ENCODE data around the gene EPN3.
A peak's percentile ranks its signal among the peaks of the same experiment; 100 is the strongest.

Gene EPN3

DNA sequence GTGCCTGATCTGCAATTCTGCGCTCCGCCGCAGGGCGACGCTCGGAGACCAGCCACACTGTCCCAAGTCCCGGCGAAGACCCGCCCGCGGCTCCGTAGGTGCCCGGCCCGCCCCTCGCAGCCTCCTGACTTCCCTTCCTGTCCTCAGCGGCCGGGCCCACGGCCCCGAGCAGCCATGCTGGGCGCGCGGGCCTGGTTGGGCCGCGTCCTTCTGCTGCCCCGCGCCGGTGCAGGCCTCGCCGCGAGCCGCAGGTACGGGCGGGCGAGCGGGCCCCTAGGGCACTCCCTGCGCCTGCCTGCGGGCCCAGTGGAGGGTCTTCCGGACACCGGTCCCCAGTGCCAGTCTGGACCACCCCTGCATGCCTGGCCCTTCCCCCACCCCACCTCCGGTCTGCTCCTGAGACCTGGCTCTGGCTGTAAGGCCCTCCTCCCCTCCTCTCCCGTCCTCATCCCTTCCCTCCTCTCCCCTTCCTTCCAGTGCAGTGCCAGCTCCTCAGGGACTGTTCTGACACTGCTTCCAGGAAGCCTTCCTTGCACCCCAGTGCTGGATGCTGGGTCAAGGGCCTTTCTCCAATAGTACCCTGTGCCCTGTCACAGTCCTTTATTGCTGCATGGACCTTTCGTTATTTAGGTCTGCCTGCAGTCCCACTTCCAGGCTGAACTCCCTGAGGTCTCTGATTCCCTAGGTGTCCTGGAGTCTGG is 14.7 kb downstream of the EPN3 start, which contains the start of gene SPATA20:
TSS of gene SPATA20 (plus strand) at position 140 of the 701 bp plus-strand sequence. CDS start at position 175, 35 bp downstream.
- Mint-ChIP-seq H3K4me3 (peak within 1 kb of the TSS; percentile 81), H3K36me3 (ENCODE audit: low read depth) (no peaks in the 10 kb centered on the region), H3K27ac (peak within 1 kb of the TSS; percentile 31), H3K4me1 (ENCODE audit: low read depth) (peaks cover 13% of the 10 kb centered on the region), H3K27me3 (peaks cover 6% of the 10 kb centered on the region), H3K9me3 (no peaks in the 10 kb centered on the region)

DNA sequence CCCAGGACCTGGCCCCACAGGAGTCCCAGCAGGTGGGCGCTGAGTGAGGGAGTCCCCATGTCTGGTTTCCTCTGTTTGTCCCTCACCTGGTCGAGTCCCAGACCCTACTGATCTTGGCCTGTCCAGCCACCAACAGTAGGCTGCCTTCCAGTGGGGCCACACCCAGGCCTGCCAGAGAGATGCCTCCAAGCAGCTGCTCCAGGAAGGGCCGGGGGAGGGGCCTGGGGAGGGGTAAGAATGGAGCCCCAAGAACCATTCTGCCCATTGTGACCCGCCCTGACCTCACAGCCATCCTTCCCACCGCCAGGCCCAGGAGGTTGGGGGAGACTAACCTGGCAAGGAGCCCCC is 15.2 kb downstream of the EPN3 start:
- peak overlapping the region; percentile 81 for H3K4me3 Mint-ChIP-seq
- peaks cover 6% of the 10 kb centered on the region for H3K27me3 Mint-ChIP-seq
- H3K27ac Mint-ChIP-seq = peak overlapping the region; percentile 31
- no peaks in the 10 kb centered on the region for H3K36me3 Mint-ChIP-seq (ENCODE audit: low read depth)
- H3K9me3 Mint-ChIP-seq = no peaks in the 10 kb centered on the region
- H3K4me1 Mint-ChIP-seq (ENCODE audit: low read depth) = peaks cover 7% of the 10 kb centered on the region

DNA sequence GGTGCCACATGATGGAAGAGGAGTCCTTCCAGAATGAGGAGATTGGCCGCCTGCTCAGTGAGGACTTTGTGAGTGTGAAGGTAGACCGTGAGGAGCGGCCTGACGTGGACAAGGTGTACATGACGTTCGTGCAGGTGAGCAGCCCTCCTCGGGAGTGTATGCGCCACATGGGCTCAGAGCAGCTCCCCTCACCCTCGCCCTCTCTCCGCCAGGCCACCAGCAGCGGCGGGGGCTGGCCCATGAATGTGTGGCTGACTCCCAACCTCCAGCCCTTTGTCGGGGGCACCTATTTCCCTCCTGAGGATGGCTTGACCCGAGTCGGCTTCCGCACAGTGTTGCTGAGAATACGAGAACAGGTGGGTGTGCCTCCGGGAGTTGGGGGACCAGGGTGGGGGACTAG is 16.3 kb downstream of the EPN3 start:
- Mint-ChIP-seq H3K9me3 (no peaks in the 10 kb centered on the region), H3K27me3 (peaks cover 6% of the 10 kb centered on the region), H3K27ac (no peak overlapping the region), H3K36me3 (ENCODE audit: low read depth) (no peaks in the 10 kb centered on the region), H3K4me1 (ENCODE audit: low read depth) (peaks cover 5% of the 10 kb centered on the region), H3K4me3 (no peak overlapping the region)

DNA sequence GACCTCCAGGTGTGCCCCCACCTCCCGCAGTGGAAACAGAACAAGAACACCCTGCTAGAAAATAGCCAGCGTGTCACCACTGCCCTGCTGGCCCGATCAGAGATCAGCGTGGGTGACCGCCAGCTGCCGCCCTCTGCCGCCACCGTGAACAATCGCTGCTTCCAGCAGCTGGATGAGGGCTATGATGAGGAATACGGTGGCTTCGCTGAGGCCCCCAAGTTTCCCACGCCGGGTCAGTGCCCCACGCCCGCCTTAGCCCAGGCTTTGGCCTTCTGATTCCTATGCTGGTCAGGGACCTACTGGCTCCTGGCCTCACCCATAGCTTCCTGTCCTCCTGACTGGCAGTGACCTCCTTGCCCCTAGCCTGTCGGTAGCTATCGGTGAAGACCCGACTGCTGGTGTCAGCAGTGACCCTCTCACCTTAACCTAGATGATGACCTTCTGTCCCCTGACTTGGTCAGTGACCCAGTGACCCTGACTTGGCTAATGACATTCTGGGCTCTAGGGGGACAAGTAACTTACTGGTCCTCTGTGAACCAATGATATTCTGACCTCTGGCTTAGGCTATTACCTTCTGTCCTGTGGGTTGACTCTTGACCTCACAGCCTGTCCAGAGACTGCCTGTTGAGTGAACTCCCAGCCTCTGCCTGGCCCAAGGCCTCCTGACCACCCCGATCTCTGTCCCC is 16.9 kb downstream of the EPN3 start:
- Mint-ChIP-seq H3K27me3 (peaks cover 1% of the 10 kb centered on the region), H3K4me3 (no peak overlapping the region), H3K27ac (no peak overlapping the region), H3K36me3 (ENCODE audit: low read depth) (no peaks in the 10 kb centered on the region), H3K4me1 (ENCODE audit: low read depth) (peaks cover 5% of the 10 kb centered on the region), H3K9me3 (no peaks in the 10 kb centered on the region)

DNA sequence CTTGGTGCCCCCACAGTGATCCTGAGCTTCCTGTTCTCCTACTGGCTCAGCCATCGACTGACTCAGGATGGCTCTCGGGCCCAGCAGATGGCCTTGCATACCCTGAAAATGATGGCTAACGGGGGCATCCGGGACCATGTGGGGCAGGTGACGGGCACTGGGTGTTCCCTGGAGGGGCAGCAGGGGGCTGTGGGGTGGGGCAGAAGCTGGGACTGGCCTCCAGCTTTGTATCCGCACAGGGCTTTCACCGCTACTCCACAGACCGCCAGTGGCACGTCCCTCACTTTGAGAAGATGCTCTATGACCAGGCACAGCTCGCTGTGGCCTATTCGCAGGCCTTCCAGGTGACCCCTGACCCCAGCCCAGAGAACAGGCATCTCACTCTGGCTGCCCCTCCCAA is 17.4 kb downstream of the EPN3 start:
- Mint-ChIP-seq H3K27ac (no peak overlapping the region), H3K4me3 (no peak overlapping the region)

DNA sequence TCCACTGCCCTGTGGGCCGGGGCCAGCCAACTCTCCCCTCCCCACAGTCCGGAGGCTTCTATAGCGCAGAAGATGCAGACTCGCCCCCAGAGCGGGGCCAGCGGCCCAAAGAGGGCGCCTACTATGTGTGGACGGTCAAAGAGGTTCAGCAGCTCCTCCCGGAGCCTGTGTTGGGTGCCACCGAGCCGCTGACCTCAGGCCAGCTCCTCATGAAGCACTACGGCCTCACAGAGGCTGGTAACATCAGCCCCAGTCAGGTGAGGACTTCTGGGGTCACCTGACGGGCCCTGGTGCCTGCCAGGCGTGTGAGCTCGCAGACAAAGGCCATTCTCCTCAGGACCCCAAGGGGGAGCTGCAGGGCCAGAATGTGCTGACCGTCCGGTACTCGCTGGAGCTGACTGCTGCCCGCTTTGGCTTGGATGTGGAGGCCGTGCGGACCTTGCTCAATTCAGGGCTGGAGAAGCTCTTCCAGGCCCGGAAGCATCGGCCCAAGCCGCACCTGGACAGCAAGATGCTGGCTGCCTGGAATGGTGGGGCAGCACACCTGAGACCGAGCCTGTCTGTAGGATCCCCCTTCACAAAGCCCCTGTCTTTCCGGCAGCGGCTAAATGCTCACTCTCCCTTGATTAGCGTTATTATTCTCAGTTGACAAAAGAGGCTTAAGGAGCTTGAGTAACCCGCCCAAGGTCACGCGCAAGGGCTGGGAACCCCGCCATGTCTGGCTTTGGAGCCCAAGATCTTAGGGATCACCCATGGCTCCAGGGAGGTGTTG is 18.3 kb downstream of the EPN3 start:
- H3K27me3 Mint-ChIP-seq = no peaks in the 10 kb centered on the region
- peaks cover 5% of the 10 kb centered on the region for H3K4me1 Mint-ChIP-seq (ENCODE audit: low read depth)
- no peaks in the 10 kb centered on the region for H3K36me3 Mint-ChIP-seq (ENCODE audit: low read depth)

More for the DNA sequence above, 17.4 kb downstream of the EPN3 start:
- H3K27me3 Mint-ChIP-seq = no peaks in the 10 kb centered on the region
- peaks cover 5% of the 10 kb centered on the region for H3K4me1 Mint-ChIP-seq (ENCODE audit: low read depth)
- no peaks in the 10 kb centered on the region for H3K36me3 Mint-ChIP-seq (ENCODE audit: low read depth)
- no peaks in the 10 kb centered on the region for H3K9me3 Mint-ChIP-seq

DNA sequence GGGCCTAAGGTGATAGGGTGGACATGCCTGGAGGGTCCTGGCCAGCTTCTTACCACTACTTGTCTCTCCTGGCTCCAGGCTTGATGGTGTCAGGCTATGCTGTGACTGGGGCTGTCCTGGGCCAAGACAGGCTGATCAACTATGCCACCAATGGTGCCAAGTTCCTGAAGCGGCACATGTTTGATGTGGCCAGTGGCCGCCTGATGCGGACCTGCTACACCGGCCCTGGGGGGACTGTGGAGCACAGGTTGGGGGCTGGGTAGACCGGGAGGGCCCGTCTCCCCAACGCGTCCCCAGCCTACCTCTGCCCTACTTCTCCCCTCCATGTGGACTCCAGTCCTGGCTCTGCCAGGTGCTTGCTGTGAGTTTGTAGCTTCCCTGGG is 18.9 kb downstream of the EPN3 start:
- Mint-ChIP-seq H3K27me3 (no peaks in the 10 kb centered on the region), H3K27ac (no peak overlapping the region), H3K4me3 (no peak overlapping the region), H3K4me1 (ENCODE audit: low read depth) (peaks cover 5% of the 10 kb centered on the region), H3K9me3 (no peaks in the 10 kb centered on the region), H3K36me3 (ENCODE audit: low read depth) (no peaks in the 10 kb centered on the region)

More for the DNA sequence above, 18.3 kb downstream of the EPN3 start:
- Mint-ChIP-seq H3K9me3 (no peaks in the 10 kb centered on the region), H3K27ac (no peak overlapping the region), H3K4me3 (no peak overlapping the region)

DNA sequence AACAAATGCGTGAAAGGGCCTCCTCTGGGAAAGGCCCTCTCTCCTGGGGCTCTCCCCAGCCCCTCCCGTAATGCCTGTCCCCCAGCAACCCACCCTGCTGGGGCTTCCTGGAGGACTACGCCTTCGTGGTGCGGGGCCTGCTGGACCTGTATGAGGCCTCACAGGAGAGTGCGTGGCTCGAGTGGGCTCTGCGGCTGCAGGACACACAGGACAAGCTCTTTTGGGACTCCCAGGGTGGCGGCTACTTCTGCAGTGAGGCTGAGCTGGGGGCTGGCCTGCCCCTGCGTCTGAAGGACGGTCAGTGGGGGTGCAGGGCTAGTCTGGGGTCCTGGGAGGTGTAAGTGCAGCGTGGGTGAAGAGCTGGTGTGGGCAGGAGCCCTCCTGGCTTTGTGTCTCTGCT is 19.3 kb downstream of the EPN3 start:
- Mint-ChIP-seq H3K27ac (no peak overlapping the region), H3K4me1 (ENCODE audit: low read depth) (peaks cover under 1% of the 10 kb centered on the region)

DNA sequence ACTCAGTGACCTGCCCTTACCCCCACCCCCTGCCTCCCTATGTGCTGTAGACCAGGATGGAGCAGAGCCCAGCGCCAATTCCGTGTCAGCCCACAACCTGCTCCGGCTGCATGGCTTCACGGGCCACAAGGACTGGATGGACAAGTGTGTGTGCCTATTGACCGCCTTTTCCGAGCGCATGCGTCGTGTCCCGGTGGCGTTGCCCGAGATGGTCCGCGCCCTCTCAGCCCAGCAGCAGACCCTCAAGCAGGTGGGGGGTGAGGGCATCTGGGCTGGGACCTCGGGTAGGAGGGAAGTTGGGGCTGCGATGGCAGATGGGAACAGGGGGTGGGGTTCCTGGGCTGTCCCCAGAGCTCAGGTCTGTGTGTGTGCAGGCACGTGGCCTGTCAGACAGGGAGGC is 21.7 kb downstream of the EPN3 start:
- H3K36me3 Mint-ChIP-seq (ENCODE audit: low read depth) = no peaks in the 10 kb centered on the region
- H3K9me3 Mint-ChIP-seq = no peaks in the 10 kb centered on the region
- H3K4me3 Mint-ChIP-seq = no peak overlapping the region
- H3K27ac Mint-ChIP-seq = no peak overlapping the region
- H3K4me1 Mint-ChIP-seq (ENCODE audit: low read depth) = peaks cover 10% of the 10 kb centered on the region
- peaks cover 18% of the 10 kb centered on the region for H3K27me3 Mint-ChIP-seq

More for the DNA sequence above, 19.3 kb downstream of the EPN3 start:
- no peak overlapping the region for H3K4me3 Mint-ChIP-seq
- H3K9me3 Mint-ChIP-seq = no peaks in the 10 kb centered on the region
- no peaks in the 10 kb centered on the region for H3K27me3 Mint-ChIP-seq
- H3K36me3 Mint-ChIP-seq (ENCODE audit: low read depth) = no peaks in the 10 kb centered on the region

DNA sequence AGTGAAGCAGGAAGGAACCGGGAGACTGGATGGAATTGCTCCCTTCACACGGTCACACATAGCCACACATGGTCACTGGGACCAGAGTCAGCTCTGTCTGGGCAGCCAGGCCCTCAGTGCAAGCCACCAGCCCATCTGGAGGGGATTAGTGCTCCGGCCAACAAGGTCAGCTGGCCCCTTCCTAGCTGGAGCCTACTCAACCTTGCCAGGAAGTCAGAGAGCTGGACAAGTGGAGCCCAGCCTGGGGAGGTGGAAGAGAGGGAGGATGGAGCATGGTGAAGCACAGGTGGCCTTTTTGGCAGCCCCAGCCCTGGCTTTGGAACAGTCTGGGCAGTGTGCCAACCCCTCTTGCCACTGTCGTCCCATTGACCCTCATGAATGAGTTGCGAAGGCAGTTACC is 24.3 kb downstream of the EPN3 start:
- H3K4me1 Mint-ChIP-seq (ENCODE audit: low read depth) = peaks cover 21% of the 10 kb centered on the region
- no peak overlapping the region for H3K27ac Mint-ChIP-seq
- no peaks in the 10 kb centered on the region for H3K9me3 Mint-ChIP-seq
- peaks cover 28% of the 10 kb centered on the region for H3K27me3 Mint-ChIP-seq
- H3K36me3 Mint-ChIP-seq (ENCODE audit: low read depth) = no peaks in the 10 kb centered on the region
- no peak overlapping the region for H3K4me3 Mint-ChIP-seq

DNA sequence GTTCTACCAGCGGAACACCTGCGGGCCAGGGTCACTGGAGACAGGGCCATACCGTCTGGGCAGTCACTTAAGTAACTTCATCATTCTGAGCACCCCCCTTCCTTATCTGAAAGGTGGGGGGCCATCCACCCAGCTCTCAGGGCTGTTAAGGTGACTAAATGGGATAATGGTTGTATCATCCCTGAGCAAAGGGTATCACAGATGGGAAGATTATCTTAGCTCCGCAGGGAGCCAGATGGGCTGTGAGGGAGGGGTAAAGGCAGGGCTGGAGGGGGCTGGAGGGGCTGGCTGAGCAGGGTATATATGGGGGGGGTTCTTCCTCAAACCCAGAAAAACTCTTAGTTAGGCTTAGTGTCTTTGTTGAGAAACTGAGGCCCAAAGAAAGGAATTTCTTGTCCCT is 25.1 kb downstream of the EPN3 start:
- no peak overlapping the region for H3K4me3 Mint-ChIP-seq
- H3K4me1 Mint-ChIP-seq (ENCODE audit: low read depth) = peaks cover 27% of the 10 kb centered on the region
- H3K27me3 Mint-ChIP-seq = peaks cover 34% of the 10 kb centered on the region
- H3K36me3 Mint-ChIP-seq (ENCODE audit: low read depth) = no peaks in the 10 kb centered on the region
- H3K9me3 Mint-ChIP-seq = no peaks in the 10 kb centered on the region
- H3K27ac Mint-ChIP-seq = no peak overlapping the region

- Mint-ChIP-seq H3K4me3 (no peak overlapping the region), H3K27me3 (peaks cover 37% of the 10 kb centered on the region), H3K27ac (no peak overlapping the region), H3K4me1 (ENCODE audit: low read depth) (peaks cover 27% of the 10 kb centered on the region), H3K36me3 (ENCODE audit: low read depth) (no peaks in the 10 kb centered on the region), H3K9me3 (no peaks in the 10 kb centered on the region)
These were observed 25.6 kb downstream of the EPN3 start for GRCh38 chr17:50558091-50558490.

GRCh38 chr17:50558581-50558940 is 26.0 kb downstream of the EPN3 start:
- Mint-ChIP-seq H3K27ac (no peak overlapping the region), H3K4me1 (ENCODE audit: low read depth) (peaks cover 27% of the 10 kb centered on the region), H3K36me3 (ENCODE audit: low read depth) (no peaks in the 10 kb centered on the region), H3K9me3 (no peaks in the 10 kb centered on the region), H3K4me3 (no peak overlapping the region), H3K27me3 (peaks cover 42% of the 10 kb centered on the region)

- H3K27me3 Mint-ChIP-seq = peaks cover 46% of the 10 kb centered on the region
- H3K27ac Mint-ChIP-seq = no peak overlapping the region
- H3K4me1 Mint-ChIP-seq (ENCODE audit: low read depth) = peaks cover 27% of the 10 kb centered on the region
- no peaks in the 10 kb centered on the region for H3K9me3 Mint-ChIP-seq
- no peaks in the 10 kb centered on the region for H3K36me3 Mint-ChIP-seq (ENCODE audit: low read depth)
- peak overlapping the region; percentile 17 for H3K4me3 Mint-ChIP-seq
These were observed 26.5 kb downstream of the EPN3 start for GRCh38 chr17:50558941-50559614.

Measured in stimulated activated naive CD8-positive, alpha-beta T cell treated with anti-CD3 and anti-CD28 coated beads, Interleukin-15, Interleukin-2, amounts not matched to agents 100 ng/mL and 50 ng/mL, for 24 hours (primary cell).